Lower lobe of right lung (tissue), 2 donors: ENCODE measurements around the gene POLR2H. TPM values are rescaled to one million over a fixed set of nuclear protein-coding genes. Genes with fewer than 3 reads are reported as not detected.
A peak's percentile ranks its signal among the peaks of the same experiment; 100 is the strongest.

Source experiments
- ATAC-seq, 2 donors: fragments of 200-7000 bp; cut with Tn5 transposase; one replicate each; pipeline ENCODE4 v1.9.1; 2020 to 2022; ENCODE audit warnings: mild to moderate bottlenecking in 2 of 2, moderate library complexity in 2 of 2
- DNase-seq: peaks from one replicate; pipeline ENCODE4 v3.0.0-alpha.2; 2020
- H3K27ac ChIP-seq: fragments of 200-600 bp; one replicate; pipeline ENCODE4 v1.8.0; 2022
- H3K27me3 ChIP-seq: fragments of 200-600 bp; one replicate; pipeline ENCODE4 v1.8.0; 2022; ENCODE audit warnings: low read depth
- H3K36me3 ChIP-seq: fragments of 200-600 bp; one replicate; pipeline ENCODE4 v1.8.0; 2022; ENCODE audit warnings: mild to moderate bottlenecking
- H3K4me1 ChIP-seq: fragments of 200-600 bp; one replicate; pipeline ENCODE4 v1.8.0; 2022
- H3K4me3 ChIP-seq: fragments of 200-600 bp; one replicate; pipeline ENCODE4 v1.8.0; 2022; ENCODE audit warnings: mild to moderate bottlenecking
- H3K9me3 ChIP-seq: fragments of 200-600 bp; one replicate; pipeline ENCODE4 v1.8.0; 2022
- CTCF ChIP-seq: fragments of 200-600 bp; IDR thresholded peaks from one replicate; pipeline ENCODE4 v1.8.0; 2022; ENCODE audit warnings: antibody characterized with exemption, mild to moderate bottlenecking
- intact Hi-C: fragments of 100-400 bp; cut with DNase I; formaldehyde crosslinking; loops from one replicate; pipeline ENCODE4 v1.11.0; 2022
- total RNA-seq: library from RNA; stranded (reverse); fragmentation: NEBNext Ultra II Directional; extraction: Animal tissue kit (Norgen Biotek cat#: 25700); gene quantifications from one replicate; pipeline ENCODE4 v1.2.1, GENCODE V29; 2021
- donor health status: DM: no; HTN: yes; CAD: no; lungs with severe emphysema.

Gene POLR2H
- total RNA-seq, 1 donor from 2014 or later: 53.3 TPM

GRCh38 chr3:184362668-184363546 lies 1.4 kb downstream of the POLR2H start:
- no peaks in the 10 kb centered on the region for H3K9me3 ChIP-seq
- TF ChIP-seq CTCF: peak; percentile 60
- H3K27ac ChIP-seq: peak overlapping the region; percentile 97
- peaks cover 23% of the 10 kb centered on the region for H3K4me1 ChIP-seq
- DNase-seq (peak; percentile 97), ATAC-seq (peak; percentile 90 to 92)
- peak overlapping the region; percentile 98 for H3K4me3 ChIP-seq
- H3K27me3 ChIP-seq: no peaks in the 10 kb centered on the region
- intact Hi-C loops: no loop called here
- peaks cover 33% of the 10 kb centered on the region for H3K36me3 ChIP-seq

GRCh38 chr3:184366619-184367289 lies 5.2 kb downstream of the POLR2H start:
- no peak for TF ChIP-seq CTCF
- Histone ChIP-seq H3K4me3 (no peak overlapping the region), H3K9me3 (no peaks in the 10 kb centered on the region), H3K4me1 (peaks cover 26% of the 10 kb centered on the region), H3K27ac (no peak overlapping the region), H3K36me3 (peaks cover 57% of the 10 kb centered on the region), H3K27me3 (no peaks in the 10 kb centered on the region)
- ATAC-seq: no peak
- no peak for DNase-seq
- intact Hi-C loops: no loop called here

DNA sequence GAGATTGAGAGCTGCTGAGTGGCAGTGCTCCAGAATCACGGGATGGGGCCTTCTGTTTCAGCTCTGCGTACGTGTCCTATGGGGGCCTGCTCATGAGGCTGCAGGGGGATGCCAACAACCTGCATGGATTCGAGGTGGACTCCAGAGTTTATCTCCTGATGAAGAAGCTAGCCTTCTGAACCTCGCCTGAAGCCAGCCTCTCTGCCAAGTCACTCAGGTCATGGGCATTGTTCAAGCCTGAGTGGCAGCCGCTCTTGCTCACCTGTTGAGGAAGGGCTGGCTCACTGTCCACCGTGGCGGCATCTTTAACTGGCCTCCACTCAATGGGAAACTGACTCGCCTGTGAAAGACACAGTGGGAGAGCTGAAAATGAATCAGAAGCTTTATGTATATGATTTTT lies 6.6 kb downstream of the POLR2H start:
- ATAC-seq (no peak), DNase-seq (no peak)
- intact Hi-C loops: no loop called here
- H3K36me3 ChIP-seq: peaks cover 57% of the 10 kb centered on the region
- peaks cover 26% of the 10 kb centered on the region for H3K4me1 ChIP-seq
- no peaks in the 10 kb centered on the region for H3K27me3 ChIP-seq
- no peaks in the 10 kb centered on the region for H3K9me3 ChIP-seq
- no peak overlapping the region for H3K27ac ChIP-seq
- no peak overlapping the region for H3K4me3 ChIP-seq
- no peak for TF ChIP-seq CTCF

DNA sequence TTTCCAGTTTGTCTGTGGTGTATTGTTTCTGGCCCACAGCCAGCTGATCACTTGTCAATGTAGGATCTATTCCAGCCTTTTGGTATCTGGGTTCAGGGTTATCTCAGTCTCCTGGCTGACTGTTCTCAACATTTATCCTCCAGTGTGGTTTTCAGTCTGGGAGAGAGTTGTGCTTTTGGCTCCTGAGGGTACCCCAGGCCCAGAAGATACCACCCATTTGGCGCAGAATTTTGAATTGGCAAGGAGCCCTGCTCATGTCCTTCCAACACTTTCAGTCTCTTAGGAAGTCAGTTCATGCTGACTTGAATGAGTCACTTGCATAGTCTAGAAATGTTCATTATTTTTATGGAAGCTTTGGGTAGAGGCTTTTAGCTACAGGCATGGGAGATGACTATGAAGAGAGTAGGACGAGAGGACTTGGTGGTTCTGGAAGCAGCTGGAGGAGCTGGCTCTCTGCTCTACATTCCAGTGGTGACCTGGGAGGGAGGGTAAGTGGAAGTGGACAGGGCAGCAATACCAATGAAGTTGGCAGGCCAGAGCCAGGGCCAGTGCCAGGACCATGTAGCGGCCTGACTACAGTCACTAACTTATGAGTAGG lies 7.2 kb downstream of the POLR2H start:
- H3K27me3 ChIP-seq: no peaks in the 10 kb centered on the region
- peaks cover 22% of the 10 kb centered on the region for H3K4me1 ChIP-seq

More for the DNA sequence above, 7.2 kb downstream of the POLR2H start:
- intact Hi-C loops: no loop called here
- Histone ChIP-seq H3K27ac (no peak overlapping the region), H3K4me3 (no peak overlapping the region), H3K9me3 (no peaks in the 10 kb centered on the region), H3K36me3 (peaks cover 57% of the 10 kb centered on the region)
- TF ChIP-seq CTCF: no peak
- DNase-seq: no peak
- ATAC-seq: no peak
